ENCODE results near the gene MPV17L2.
"Not testable (repeated sequence)": the region's sequence is repeated elsewhere in the genome, so short reads cannot be mapped to it uniquely, and the experiment has no call there.

The MPV17L2 gene

DNA sequence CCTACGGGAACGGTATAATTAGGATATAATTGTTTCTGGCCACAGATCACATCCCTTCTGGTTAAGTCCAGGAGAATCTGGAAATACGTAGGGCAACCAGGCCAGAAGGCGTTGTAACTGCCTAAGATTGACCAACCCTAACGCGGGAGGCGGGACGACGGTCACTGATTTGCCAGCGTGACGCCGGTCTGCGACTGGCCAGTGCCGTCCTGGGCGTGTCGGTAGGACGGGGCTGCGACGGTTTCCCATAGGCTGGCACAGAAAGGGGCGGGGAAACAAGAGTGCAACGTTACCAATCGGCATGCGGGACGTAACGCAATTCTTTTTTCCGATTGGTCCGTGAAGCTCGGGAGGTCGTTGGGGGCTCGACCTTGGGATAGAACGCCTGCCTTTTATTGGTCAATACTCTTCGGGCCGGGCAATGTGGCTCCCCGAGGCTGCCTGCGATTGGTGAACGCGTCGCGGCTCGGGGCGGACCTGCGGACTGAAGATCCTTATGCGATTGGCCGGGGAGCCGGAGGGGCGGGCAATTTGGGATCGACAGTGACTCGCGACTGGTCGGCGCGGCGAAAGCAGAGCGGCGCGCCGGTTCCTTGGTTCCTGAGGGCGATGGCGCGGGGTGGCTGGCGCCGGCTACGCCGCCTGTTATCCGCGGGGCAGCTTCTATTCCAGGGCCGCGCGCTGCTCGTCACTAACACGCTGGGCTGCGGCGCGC, at the start of gene MPV17L2:
TSS of gene MPV17L2 (plus strand) at position 546 of the 715 bp plus-strand sequence. CDS start at position 610, 64 bp downstream.
- peak; percentile 99 for DNase-seq

DNA sequence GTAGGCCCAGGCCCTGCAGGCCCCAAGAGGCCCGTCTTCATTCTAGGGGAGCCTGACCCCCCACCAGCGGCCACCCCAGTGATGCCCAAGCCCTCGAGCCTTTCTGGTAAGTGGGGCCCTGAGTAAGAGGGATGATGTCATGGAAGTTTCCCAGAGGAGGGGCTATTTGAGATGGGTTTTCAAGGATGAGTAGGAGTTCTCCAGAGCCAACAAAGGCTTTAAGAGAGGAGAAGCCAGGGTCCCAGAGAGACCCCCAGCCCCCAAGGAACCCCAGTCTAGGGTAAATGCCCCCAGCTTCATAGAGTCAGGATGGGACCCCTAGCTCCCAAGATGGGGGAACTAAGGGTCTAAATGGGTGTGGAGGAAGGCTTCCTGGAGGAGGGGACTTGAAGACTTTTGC, 49.1 kb upstream of the MPV17L2 start:
- DNase-seq: no peak

DNA sequence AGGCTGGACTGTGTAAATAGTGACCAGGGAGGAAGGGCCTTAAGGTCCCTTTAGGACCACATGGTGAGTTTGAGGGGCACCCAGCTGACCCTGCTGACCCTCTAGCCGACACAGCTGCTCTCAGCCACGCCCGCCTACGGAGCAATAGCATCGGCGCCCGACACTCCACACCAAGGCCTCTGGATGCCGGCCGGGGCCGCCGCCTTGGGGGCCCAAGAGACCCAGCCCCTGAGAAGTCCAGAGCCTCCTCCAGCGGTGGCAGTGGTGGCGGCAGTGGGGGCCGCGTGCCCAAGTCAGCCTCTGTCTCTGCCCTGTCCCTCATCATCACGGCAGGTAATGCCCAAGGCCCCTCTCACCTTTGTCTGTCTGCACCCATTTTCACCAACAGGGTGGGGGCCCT, 48.7 kb upstream of the MPV17L2 start:
- no peak for DNase-seq

DNA sequence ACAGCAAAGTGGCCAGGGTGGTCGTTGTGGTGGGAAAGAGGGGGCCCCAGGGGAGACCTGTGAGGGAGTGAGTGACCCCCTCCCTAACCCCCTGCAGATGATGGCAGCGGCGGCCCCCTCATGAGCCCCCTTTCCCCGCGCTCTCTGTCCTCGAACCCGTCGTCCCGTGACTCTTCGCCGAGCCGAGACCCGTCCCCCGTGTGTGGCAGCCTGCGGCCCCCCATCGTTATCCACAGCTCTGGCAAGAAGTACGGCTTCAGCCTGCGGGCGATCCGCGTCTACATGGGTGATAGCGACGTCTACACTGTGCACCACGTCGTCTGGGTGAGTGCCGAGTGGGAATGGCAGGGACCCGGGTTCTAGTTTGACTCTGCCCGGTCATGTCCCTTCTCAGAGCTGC, 48.1 kb upstream of the MPV17L2 start:
- DNase-seq: no peak

DNA sequence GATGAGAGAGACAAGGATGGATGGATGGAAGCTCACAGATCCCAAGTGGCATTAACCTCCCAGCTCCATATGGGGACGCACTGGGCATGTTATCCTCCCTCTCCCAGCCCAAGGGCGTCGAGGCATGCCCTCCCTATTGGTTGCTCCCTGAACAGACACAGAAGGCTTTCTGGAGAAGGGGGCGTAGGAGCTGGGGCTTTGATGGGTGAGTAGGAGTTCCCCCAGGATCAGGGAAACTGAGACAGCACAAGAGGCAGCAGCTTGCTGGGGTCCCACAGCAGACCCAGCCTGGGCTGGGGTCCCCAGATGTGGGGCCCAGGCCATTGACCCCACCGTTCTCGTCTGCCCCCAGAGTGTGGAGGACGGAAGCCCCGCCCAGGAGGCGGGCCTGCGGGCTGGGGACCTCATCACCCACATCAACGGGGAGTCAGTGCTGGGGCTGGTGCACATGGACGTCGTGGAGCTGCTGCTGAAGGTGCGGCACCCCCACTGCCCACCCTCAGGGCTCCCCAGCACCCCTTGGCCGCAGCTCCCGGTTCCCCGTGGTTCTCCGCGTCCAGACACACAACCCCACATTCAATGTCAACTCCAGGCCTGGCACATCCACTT, 47.5 kb upstream of the MPV17L2 start:
- no peak for DNase-seq

DNA sequence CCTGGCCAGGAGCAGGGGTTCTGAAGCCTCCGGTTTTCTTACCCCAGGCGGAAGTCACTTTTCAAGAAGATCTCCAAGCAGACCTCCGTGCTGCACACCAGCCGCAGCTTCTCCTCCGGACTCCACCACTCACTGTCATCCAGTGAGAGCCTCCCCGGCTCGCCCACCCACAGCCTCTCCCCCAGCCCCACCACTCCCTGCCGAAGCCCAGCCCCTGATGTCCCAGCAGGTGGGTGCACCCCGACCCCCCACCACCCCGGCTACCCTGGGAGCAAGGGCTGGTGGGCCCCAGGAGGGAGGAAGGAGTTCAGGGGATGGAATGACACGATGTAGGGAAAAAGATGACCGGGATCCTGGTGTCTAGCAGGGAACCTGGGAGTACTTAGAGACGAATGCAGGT, 45.6 kb upstream of the MPV17L2 start:
- DNase-seq: no peak

DNA sequence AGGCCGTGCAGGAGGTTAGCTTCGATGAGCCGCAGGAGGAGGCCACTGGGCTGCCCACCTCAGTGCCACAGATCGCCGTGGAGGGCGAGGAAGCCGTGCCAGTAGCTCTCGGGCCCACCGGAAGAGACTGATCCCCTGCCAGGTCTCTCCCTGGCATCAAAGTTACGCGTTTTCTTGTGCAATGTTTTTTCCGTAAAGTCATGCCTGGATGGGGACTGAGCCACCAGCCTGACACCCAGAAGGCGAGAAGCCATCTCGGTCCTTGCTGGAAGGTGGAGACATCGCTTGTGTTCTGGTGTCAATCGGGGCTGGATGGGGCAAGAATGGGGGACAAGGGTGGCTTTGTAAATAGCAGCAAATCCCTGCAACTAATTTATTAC, 43.4 kb upstream of the MPV17L2 start:
- no peak for DNase-seq

DNA sequence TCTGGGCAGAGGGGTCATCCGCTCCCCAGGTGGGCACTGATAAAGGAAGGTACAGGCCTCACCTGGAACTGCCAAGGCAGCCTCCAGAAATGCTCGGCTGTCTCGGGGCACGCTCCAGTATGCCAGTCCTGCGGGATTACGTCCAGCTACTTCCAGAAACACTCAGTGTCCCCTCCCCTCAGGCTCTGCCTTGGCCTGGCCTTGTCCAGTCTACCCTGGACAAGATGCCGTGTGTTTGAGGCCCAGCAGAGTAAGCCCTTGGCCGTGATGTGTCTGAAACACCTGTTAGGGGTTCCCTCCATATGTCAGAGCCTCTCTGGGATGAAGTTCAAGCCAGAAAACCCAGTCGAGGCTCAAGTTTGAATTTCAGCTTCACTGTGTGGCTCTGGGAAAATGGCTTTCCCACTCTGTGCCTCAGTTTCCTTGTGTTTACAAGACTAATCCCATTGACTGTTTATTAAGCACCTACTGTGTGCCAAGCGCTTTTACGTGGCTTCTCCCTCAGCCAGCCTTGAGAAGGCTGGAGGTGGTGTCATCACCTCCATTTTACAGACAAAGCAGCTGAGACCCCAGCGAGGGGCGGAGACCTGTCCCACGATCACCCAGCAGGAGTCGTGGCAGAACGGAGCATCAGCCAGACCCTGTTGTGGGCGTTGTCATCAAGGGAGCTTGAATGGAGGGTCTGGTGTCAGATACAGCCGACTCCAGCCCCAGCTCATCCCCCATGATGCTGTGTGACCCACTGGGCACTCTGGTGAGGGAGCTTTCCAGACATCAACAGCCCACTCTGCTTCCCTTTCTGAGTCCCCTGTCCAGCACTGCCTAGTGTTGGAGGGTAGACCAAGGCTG, 42.0 kb upstream of the MPV17L2 start:
- no peak for DNase-seq

DNA sequence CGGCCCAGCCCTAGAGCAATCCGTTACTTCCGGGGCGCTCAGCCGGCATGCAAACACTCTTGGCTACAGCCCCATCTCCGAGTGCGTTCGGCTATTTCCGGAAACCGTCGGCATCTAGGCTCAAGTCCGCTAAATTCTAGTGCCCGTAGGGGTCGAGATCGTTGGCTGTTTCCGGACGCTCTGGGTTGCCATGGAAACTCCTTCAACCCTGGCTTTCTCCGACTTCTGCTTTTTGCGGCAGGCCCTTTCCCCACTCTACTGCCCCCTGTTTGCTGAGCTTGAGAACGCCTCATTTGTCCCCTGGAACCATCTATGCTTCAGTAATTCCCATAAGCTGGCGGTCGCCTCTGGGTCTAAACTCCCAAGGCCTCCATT, 40.6 kb upstream of the MPV17L2 start:
- peak; percentile 90 for DNase-seq

DNA sequence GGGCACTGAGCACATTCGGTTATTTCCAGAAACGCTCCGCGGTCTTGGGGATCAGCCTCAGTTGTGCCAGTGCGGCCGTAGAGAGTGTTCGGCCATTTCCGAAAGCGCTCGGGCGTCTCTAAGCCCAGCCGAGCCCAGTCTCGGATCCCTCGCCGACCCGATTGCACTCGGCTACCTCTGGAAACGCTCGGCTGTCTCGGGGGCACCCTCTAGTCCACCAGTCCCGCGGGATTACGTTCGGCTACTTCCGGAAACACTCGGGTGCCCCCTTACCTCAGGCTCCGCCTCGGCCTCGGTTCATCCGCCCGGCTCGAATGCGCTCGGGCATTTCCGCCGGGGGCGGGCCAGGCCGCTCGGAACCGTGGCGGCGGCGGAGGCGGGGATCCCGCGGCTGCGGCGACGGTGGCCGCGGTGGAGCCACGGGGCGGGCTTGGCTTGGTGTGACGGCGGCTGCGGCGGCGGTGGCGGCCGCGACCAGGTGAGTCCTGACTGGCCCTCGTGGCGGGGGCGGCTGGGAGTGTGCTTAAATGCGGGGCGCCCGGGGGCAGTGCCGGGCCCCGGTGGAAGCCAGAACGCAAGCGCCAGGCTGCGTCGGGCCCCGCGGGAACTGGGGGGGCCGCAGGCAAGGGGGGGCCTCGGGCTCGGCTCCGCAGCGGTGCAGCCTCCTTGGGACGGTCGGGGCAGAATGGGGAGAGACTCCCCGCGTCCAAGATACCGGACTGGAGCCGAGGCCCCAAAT, 40.0 kb upstream of the MPV17L2 start, which contains the start of gene PIK3R2:
TSS of gene PIK3R2 (plus strand) at position 347 of the 739 bp plus-strand sequence. CDS start 2,717 bp downstream, outside the sequence.
- peak; percentile 93 for DNase-seq

DNA sequence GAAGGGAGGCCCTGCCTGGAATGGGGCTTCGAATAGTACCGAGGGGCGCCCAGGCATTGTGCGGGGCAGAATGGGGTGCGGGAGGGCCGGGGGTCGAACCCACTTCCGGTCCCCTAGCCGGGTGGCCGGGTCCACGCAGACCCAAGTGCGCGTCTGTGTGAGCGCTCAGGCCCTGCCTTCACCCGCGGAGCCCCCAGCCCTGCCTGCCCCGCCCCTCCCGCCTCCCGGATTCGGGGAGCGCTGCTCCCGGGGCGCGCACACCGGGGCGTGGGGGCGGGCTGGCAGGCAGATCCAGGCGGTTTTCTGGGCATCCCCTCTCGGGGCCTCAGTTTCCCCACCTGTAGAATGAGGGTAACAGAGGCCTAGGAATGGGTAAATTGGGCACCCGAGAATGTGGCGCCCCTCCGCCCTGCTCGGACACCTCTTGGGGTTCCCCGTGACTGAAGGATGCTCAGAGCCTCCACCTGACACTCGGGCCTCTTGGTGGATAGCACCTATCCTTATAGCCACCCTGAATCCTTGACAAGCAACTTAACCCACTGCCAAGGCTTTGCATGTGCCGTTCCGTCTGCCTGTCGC, 39.4 kb upstream of the MPV17L2 start:
- DNase-seq: no peak

DNA sequence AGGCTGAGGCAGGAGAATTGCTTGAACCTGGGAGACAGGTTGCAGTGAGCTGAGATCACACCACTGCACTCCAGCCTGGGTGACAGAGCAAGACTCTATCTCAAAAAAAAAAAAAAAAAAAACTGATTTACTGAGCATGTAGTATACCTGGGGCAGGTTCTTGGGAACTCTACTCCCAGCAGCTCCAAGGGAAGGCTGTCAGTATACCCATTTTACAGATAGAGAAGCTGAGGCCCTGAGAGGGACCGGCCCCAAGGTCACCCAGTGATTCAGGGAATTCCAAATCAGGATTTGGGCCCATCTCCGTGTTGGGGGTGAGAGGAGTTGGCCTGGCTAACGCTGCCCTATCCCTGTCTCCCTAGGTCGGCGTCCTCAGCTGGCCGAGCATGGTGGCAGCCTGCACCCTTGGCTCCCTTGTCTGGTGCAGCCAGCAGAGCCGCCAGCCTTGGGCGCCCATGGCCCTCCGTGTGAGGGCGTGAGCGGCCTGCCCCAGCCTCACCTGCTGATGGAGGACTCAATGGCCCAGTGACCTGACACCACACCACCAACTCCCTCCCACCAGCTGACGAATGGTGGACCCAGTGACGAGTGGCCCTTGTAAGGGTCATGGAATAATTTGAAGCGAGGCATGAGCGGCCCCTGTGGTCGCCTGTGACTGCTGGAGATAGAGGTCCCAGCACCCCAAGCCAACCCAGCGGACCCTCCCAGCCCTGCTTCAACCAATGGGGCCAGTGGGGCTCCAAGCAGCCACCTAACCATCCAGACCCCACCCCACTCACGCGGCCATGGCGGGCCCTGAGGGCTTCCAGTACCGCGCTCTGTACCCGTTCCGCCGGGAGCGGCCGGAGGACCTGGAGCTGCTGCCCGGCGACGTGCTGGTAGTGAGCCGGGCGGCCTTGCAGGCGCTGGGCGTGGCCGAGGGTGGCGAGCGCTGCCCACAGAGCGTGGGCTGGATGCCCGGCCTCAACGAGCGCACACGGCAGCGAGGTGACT, 37.6 kb upstream of the MPV17L2 start:
- DNase-seq: no peak

DNA sequence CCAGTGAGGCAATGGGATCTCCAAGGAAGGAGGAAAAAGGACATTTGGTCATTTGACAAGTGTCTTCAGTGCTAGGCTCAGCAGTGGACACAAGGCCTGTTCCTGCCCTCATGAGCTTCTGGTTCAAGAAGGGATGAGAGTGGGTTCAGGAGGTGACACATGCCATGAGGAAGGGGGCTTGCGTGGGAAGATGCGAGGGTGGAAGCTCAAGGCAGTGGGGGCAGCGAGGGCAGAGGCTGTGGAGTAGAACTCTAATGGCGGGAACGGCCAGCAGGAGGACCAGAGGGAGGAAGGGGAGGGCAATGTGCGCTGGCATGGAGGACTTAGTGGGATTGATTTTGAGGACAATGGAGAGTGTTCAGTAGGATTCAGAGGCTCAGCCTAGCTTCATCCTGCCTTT, 36.8 kb upstream of the MPV17L2 start:
- no peak for DNase-seq

DNA sequence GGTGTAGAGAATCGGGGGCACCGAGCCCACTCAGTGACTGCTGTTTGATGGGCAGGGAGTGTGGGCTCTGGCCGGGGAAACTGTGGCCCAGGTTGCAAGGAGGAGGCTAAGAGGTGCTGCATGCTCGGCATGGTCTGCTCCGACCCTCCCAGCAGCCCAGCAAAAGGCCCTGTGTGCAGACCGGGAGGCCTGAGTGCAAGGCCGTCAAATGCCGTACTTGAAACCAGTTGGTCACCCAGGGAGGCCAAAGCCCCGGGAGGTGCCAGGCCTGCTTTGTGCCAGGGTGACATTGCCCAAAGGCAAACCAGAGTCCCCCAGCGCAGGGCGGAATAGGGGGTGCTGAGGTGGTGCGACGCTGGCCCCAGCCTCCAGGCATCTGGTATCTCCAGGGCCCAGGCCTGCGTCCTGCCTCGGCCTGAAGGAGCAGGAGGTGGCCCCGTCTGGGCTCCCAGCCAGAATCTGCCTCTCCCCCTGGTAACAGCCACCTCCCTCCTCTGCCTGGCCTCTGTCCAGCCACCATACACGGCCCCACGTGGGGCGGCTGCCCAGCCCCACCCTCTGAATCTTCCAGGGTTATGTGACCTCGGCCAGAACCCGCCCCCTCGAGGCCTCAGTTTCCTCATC, 36.1 kb upstream of the MPV17L2 start:
- DNase-seq: peak; percentile 87

DNA sequence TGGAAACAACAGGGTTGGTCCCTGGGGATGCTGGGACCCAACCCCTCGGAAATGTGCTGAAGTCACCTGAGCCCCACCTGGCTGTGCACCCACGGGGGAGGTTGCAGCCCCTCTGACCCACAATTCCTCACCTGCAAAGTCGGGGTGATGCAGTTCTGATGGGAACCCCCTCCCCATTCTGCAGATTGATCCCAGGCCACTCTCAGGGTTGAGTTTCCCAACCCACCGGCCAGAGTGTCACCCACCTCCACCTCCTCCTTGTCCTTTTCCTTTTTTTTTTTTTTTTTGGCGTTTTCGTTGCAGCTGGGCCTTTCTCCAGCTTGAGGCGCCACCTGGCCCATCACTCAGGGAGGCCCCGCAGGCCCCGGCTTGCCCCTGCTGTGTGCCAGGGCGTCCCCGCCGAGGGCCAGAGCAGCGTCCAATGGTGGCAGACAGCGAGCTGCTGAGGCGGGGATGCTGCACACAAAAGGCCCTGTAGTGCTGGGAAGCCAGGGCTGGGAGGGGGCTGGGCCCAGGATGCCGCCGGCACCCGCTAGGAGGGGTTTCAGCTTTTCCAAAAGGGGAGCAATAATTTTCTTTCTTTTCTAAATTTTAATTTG, 35.5 kb upstream of the MPV17L2 start:
- DNase-seq: peak; percentile 71

DNA sequence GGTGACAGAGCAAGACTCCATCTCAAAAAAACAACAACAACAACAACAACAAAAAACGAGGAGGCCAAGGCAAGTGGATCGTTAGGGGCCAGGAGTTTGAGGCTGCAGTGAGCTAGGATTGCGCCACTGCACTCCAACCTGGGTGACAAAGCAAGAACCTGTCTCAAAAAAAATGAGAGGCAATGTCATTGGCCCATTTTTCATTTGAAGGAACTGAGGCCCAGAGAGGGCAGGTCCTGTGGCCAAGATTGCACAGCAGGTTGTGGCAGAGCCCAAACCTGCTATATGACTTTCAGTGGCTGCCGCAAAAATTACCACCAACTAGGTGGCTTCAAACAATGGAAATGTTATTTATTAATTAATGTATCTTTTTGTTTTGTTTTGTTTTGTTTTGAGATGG, 34.6 kb upstream of the MPV17L2 start:
- DNase-seq: no peak

DNA sequence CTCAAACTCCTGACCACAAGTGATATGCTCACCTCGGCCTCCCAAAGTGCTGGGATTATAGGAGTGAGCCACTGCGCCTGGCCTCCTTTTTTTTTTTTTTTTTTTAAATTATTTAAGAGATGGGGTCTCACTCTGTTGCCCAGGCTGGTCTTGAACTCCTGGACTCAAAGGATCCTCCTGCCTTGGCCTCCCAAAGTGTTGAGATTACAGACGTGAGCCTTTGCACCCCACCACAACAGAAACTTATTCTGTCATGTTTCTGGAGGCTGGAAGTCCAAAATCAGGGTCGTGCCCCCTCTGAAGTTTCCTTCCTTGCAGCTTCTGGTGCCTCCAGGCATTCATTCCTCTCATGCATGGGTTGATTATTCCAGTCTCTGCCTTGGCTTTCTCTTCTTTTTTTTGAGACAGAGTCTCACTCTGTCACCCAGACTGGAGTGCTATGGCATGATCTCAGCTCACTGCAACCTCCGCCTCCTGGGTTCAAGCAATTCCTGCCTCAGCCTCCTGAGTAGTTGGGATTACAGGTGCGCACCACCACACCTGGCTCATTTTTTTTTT, 33.9 kb upstream of the MPV17L2 start:
- DNase-seq: not testable (repeated sequence)

DNA sequence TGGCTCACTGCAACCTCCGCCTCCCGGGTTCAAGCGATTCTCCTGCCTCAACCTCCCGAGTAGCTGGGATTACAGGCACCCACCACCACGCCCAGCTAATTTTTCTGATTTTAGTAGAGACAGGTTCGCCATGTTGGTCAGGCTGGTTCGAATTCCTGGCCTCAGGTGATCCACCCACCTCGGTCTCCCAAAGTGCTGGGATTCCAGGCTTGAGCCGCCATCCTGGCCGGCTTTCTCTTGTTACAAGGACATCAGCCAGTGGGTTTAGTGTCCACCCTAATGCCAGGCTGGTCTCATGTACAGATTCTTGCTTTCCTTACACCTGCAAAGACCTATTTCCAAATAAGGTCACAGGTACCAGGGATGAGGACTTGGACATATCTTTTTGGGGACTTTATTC, 33.2 kb upstream of the MPV17L2 start:
- DNase-seq: no peak

DNA sequence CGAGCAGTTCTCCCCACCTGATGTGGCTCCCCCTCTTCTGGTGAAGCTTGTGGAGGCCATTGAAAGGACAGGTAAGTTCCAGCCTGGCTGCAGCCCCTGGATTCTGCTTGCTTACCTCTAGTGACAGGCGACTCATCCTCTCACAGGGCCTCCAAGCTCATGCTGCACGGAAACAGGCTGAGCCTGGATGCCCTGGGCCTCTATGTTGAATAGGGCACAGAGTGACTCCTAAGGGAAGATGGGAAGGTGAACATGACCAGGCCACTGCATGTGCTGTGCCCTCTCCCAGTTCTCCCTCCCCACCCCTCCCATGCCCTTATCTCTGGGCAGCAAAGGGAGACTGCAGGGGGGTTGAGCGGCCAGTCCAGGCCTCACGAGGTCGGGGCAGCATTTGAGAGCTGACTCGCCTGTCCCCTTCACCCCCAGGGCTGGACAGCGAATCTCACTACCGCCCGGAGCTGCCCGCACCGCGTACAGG, 32.5 kb upstream of the MPV17L2 start:
- no peak for DNase-seq
